Effector CD4-positive, alpha-beta T cell (primary cell): Measurements from ENCODE around the gene TAF8.

Source experiments
- DNase-seq: peaks from one replicate; pipeline ENCODE4 v3.0.0-alpha.2; 2020

The TAF8 gene

DNA sequence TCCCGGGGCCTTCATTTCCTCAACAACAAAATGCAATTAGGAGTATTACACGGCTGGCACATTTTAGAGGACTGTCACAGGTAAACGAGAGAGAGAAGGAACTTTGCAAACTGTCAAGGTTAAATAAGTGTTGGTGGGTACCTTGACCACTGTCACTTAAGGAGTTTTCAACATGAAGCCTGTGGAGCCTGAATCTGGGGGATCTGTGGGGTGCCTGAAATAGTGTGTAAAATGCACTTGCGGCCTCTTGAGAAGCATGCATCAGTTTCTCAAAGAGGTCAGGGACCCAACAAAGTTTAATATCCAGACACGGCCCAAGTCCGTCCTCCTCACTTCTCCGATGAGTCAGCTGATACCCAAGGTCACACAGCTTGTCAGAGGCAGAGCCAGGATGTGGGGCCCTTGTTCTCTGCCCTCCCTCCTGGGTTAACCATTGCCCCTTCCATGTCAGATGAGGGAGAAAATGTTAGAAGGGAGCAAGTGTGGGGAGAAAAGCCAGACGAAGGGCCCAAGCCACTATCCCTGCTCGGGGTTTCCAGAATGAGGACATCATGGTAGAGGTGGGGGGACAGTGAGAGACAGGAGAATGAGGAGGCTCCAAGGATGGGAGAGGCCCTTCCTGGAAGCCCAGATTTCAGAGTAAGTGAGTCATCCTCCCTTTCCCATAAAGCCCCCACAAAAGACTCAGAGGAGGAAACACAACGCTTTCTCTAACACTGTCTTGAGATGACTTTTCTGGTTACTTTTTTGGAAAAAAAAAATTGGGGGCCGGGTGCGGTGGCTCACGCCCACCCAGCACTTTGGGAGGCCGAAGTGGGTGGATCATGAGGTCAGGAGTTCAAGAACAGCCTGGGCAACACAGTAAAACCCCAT, 49.9 kb downstream of the TAF8 start:
- DNase-seq, result no peak

DNA sequence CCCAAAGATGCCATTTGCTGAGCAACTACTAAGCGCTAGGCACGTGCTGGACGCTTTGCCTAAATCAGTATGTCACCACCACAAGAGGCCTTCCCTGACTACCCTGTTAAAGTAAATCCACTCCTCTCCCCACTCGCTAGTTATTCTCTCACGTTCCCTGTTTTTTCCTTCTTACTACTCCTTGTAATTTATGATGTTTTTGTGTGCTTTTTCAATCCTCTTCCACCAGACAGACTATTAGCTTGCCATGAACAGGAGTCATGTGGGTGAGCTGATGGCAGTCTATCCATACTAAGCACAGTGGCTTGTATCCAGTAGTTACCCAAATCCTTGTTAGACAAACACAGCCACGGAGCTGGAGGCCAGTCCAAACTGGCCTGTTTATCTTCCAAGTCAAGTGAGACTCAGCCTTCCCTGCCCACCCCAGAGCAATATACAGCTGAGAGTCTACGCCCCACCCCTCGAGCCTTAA, 50.9 kb downstream of the TAF8 start:
- DNase-seq, result no peak

- DNase-seq, result no peak
These were observed 52.9 kb downstream of the TAF8 start for GRCh38 chr6:42103216-42103615.

GRCh38 chr6:42103753-42104094, 53.4 kb downstream of the TAF8 start:
- DNase-seq, result no peak

DNA sequence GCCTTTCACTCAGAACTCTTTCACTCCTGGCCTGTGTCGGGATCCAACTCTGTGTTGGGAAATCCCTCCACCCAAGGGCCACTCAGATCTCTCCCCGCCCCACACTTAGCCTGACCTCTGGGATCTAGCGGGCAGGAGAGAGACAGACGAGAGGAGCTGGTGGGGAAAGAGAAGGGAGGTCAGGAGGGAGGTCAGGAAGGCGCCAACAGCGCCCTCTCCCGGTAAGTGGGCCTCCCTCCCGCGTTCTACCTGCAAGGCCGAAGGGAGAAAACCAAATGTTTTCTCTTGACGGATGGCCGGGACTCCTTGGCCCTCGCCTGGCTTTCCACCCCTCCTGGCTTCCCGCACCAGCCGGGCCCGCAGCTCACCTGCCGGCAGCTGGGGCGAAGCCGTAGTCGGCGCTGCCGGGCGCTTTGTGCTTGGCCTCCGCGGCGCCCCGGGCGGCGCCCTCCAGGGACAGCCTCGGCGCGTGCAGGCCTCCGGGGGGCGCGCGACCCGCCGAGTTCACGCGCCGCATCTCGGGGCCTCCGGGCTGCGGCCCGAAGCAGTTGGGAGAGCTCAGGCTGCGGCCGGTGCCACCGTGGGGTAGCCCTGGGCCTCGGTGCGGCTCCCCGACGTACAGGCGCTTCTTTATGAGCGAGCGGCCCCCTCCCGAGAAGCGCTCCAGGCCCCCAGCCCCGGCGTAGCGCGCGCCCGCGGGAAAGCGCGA, 53.9 kb downstream of the TAF8 start:
- DNase-seq, result peak; percentile 46

DNA sequence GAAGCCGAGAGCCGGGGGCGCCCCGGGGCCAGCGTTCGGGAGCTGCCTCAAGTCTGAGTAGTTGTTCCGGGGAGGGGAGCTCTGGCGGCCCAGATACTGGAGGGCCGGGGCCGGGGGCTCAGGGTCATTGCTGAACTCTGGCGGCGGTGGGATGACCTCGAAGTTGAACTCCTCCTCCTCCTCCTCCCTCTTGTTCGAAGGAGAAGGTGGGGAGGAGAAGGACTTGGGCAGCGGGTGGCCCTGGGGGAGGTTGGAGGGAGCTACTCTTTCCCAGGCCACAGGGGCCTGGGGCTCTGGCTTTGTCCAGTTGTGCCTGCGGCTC, 54.4 kb downstream of the TAF8 start:
- no peak for DNase-seq

DNA sequence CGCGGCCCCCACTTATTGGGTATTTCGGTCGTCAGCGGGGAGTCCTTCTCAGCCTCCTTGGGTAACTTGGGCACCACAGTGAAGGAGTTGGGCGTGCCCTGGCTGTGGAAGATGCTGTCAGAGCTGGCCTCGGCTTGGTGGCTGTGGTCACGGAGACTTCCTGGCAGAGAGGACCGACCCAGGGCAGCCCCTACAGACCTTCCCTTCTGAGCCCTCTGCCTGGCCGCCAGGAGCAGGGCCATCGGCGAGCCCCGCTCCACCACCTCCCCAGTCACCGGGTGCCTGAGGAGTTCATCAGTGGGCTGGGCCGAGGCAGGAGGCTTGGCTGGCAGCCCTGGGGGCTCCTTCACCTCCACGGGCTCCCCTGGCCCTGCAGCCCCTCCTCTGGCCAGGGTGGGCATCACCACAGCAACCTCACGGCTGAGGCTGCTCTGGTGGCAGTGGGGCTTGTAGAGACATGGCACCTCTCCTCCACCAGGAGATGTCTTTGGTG, 54.9 kb downstream of the TAF8 start:
- DNase-seq, result no peak

- DNase-seq, result no peak
These were observed 55.4 kb downstream of the TAF8 start for GRCh38 chr6:42105709-42106108.

GRCh38 chr6:42106112-42107023, 56.0 kb downstream of the TAF8 start:
- no peak for DNase-seq

DNA sequence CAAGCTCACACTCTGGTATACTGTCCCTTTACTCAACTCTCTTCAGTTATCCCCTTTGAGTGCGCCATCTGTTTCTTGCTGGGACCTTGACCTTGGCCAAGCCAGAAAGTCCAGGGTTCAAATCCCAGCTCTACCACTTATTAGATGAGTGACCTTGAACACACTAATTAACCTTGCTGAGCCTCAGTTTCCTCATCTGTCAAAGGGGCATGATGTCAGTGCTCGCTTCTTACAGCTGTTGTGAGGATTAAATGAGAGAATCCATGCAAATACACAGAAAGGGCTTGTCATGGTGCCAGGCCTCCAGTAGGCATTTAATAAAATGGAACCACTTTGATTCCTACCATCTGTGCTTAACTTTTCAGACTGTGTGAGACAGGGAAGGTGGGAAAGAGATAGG, 57.7 kb downstream of the TAF8 start:
- DNase-seq, result no peak

GRCh38 chr6:42110683-42111082, 60.4 kb downstream of the TAF8 start:
- no peak for DNase-seq

DNA sequence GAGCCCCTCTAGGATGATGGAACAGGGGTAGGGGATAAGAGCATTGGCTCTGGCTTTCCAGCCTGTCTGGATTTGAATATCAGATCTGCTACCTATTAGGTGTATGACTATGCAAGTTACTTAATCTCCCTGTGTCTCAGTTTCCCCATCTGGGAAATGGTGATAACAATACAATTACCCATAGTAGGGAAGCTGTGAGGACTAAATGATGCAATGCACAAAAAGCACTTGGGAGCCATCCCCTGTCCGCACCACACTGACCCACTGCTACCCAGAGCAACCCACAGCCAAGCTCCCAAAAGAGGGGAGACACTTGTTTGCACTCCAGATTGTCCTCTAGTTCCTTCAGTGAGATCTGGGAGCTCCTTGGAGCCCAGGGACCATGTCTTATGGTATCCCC, 62.0 kb downstream of the TAF8 start:
- DNase-seq, result no peak

DNA sequence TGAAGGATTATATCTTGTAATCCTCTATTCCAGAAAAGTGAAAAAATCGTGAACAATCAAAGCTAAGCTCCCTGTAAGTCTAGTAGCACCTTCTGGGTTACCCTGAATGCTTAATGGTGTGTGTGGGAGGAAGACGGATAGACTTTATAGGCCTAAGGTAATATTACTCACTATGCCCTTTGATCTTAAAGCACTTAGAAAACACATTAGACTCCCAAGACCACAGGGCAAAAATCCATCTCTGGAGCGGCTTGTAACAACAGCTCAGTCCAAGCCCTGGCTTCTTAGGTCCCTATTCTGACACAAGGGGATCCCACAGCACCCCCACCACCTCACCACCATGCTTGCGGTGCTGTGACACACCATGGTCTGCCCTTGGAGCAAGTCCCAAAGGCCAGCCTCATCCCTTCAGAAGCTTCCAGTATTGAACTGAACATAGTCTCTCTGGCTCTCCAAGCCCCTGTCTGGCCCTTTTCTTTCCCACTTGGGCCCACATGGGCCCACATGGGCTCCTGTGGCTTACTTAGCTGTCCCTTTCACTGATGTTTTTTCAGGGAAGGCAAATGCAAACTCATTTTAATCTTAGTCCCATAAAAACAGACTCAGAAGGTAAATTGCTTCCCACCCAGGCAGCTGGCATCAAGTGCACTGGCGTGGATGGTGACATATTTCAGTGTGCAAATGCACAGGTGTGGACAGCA, 63.8 kb downstream of the TAF8 start:
- DNase-seq, result no peak

GRCh38 chr6:42117843-42118161, 67.5 kb downstream of the TAF8 start:
- no peak for DNase-seq

- no peak for DNase-seq
These were observed 68.1 kb downstream of the TAF8 start for GRCh38 chr6:42118162-42119001.

DNA sequence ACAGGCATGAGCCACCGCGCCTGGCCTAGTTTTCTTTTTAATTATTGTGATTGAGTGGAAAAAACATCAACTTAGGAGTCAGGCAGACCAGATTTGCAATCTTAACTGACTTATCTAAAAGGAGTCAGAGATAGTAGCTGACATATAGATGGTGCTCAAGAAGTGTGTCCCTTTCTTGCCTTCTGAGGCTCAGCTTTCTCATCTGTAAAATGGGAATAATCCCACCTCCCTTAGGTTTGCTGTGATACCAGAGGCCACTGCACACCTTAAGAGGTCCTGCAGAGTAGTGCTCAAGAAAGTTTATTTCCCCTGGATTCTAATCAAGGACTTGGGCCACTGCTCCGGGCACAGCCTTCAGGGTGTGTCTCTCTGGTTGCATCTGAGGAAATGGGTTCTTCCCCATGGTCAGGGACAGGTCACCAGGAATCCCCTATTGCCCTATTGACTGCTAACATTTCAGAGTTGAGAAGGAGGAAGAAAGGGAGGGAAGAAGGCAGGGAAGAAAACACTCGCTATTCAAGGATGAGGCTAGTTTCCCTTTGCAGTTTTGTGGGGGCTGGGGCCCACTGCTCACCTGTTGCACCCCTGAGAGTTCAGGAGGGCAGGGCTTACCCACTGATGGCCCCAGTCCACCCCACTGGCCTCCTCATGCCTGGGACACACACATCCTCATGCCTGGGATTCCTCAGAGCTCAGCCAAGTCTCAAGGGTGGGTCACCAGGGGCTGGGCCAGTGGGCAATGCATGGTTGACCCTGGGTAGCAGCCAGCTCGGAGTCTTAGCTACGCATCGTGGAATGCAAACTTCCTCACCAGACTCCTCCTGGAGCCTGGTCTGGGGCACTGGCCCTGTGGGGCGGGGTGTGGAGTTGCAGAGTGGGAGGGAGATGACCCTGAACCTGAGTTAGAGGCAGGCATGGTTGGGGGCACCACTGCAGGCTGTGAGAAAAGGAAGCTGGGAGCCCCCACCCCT, 70.9 kb downstream of the TAF8 start:
- DNase-seq, result no peak

DNA sequence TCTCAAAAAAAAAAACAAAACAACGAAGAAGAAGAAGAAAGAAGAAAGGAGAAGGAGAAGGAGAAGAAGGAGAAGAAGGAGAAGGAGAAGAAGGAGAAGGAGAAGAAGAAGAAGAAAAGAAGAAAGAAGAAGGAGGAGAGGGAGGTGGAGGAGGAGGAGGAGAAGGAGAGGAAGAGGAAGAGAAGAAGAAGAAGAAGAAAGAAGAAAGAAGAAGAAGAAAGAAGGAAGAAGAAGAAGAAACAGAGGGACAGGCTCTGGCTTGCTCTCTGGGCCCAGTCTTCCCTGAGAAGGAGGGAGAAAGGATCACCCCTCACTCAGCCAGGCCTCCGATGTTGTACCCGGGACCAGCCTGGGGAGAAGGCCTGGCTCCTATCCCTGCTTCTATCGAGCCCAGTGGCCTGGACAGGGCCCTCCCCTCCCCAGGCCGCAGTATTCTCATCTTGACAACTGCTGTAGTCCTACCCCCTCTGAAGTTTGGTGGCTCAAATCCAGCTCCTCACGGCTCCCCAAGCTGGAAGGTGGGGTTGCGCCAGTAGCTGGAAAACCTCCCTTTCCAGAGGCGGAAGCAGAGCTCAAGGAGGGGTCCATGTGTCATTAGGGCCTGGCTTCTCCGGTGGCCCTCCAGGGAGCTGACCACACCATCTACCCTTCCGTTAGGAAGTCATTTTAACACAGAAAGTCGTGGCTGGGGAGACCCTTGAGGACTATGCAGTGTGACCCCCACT, 73.2 kb downstream of the TAF8 start:
- DNase-seq, result no peak

GRCh38 chr6:42124223-42124836, 74.0 kb downstream of the TAF8 start:
- DNase-seq, result no peak

- DNase-seq, result no peak
These were observed 74.9 kb downstream of the TAF8 start for GRCh38 chr6:42125231-42125630.
